Ectodermal cell (in vitro differentiated cells): ENCODE data around the gene S100A5.
"Not testable (repeated sequence)": the region's sequence is repeated elsewhere in the genome, so short reads cannot be mapped to it uniquely, and the experiment has no call there.

Source experiments
- H3K27ac ChIP-seq: 2 replicates; pipeline ENCODE4 v1.7.0; 2013; ENCODE audit warnings: mild to moderate bottlenecking, low read depth, low read length; ENCODE audit not compliant: insufficient read depth, poor library complexity, severe bottlenecking
- H3K27me3 ChIP-seq: 2 replicates; pipeline ENCODE4 v1.7.0; 2013; ENCODE audit warnings: mild to moderate bottlenecking, low read length; ENCODE audit not compliant: insufficient read depth, control insufficient read depth, poor library complexity, severe bottlenecking
- H3K36me3 ChIP-seq: one replicate; pipeline ENCODE4 v1.7.0; 2013; ENCODE audit warnings: low read length; ENCODE audit not compliant: control insufficient read depth, insufficient read depth
- H3K4me1 ChIP-seq: one replicate; pipeline ENCODE4 v1.7.0; 2013; ENCODE audit warnings: low read length; ENCODE audit not compliant: control insufficient read depth, insufficient read depth
- H3K4me3 ChIP-seq: 2 replicates; pipeline ENCODE4 v1.7.0; 2013; ENCODE audit warnings: low read depth, low read length, control low read depth; ENCODE audit not compliant: insufficient read depth
- H3K9me3 ChIP-seq: 2 replicates; pipeline ENCODE4 v1.7.0; 2013; ENCODE audit warnings: mild to moderate bottlenecking, low read length, moderate library complexity; ENCODE audit not compliant: control insufficient read depth
- WGBS, 2 experiments: methylation state at CpG; one replicate each; pipeline ENCODE4 v1.1.7; 2013; ENCODE audit warnings: missing lambda C conversion rate in 2 of 2; 5-methylcytosine and 5-hydroxymethylcytosine counted together

S100A5 gene

DNA sequence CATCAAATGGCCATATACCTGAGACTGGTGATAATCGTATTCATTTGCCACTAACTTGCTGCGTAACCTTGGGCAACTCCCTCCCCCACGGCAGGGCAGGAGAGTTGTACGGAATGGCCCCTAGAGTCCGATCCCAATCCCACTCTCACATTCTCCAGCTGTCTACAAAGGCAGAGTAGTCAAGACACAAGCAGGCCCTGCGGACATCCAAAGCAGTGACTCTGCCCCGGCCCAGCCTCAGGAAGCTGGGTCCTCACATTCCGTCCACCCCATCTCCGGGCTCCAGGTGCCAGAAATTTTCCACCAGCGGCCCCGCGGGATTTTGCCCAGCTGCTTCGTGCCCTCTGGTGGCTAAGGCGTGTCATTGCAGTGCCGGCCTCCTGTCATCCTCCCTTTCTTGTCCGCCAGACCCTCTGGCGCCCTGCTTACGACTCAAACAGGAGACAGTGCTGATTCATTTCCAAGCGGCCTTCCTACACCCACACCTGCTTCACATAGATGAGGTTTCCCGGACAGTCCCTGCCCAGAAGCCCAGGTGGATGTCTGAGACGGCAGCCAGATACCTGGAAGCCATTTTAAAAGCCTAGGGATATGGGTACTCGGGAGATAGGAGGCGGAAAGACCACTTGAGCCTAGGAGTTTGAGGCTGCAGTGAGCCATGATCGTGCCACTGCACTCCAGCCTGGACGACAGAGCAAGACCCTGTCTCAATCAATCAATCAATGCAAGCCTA is 27.8 kb upstream of the S100A5 start:
- WGBS, 2 experiments, result 28 to 30% methylated on average over 25 of the region's 25 CpGs
- H3K36me3 ChIP-seq, result no peaks in the 10 kb centered on the region
- H3K9me3 ChIP-seq, result no peaks in the 10 kb centered on the region
- H3K27ac ChIP-seq, result no peak overlapping the region
- H3K4me3 ChIP-seq, result no peak overlapping the region
- H3K4me1 ChIP-seq, result peaks cover 18% of the 10 kb centered on the region
- H3K27me3 ChIP-seq, result no peaks in the 10 kb centered on the region

DNA sequence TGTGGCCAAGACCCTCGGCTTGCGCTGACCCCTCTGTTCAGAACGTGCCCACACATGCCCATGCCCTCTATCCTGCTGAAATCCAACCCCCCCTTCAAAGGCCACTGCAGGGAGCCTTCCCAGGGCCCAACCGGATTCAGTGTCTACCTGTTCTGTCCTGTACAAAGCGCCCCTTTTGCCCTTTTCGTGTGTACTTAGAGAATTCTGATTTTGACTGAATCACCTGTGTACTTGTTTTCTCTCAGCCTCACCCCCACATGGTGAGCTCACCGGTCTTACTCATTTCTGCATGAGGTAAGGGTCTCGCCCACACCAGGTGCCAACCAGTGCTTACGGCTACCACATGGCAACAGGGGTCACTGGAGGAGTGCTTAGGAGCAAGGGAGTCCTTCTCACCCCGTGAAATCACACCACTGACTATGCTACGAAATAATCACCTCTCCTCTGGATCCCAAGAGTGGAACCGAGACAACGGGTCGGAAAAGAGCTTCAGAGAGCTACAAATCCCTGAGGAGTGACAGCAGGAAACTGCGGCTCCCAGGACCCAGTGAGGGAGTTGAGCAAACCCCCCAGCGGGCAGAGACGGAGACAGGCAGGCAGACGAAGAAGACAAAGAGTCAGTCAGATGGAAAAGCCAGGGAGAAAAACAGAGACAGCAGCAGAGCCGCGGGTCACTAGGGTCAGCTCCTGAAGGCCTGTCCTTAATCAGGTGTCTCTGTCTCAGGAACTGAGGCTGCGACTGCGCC is 27.1 kb upstream of the S100A5 start:
- Histone ChIP-seq H3K4me3 (no peak overlapping the region), H3K27ac (no peak overlapping the region)
- 71 to 72% methylated on average over 22 of the region's 22 CpGs for WGBS, 2 experiments

DNA sequence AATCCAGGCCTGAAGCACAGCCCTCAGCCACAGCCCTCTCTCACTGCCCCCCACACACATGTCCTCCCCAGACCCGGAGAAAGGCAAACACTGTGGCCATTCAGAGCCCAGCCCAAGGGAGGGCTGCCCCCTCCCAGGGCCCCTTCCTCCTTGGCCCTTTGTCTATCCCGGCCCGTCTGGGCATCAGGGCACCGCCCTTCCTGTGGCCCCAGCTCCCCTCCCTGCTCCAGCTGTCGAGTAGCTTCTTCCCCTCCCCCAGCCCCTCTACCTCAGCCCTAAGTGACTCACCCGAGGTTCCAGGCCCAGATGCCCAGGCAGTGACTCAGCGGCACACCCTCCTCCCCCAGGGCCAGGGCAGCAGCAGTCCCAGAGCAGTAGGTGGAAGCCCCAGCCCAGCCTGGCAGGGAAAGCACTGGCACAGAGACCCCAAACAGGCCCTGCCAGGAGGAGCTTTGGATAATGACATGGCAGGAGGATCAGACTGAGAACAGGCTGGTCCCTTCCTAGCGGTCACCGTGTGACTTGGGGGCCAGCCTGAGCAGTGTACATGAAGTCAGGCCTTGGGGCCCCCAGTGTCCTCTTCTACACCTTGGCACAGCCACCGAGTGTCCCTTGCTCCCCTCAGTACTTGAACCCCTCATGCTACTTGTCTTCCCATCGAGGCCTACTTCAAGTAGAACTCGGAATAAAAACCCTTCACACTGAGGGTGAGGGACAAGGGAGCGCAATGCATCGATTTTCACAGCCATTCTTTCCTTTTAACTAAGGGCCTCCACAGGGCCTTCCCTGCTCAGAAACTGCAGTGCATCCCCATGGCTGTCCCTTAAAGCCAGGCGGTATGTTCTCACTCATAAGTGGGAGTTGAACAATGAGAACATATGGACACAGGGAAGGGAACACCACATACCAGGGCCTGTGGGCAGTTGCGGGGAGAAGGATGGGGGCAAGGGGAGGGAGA is 26.0 kb upstream of the S100A5 start:
- H3K4me1 ChIP-seq, result peaks cover 18% of the 10 kb centered on the region
- no peaks in the 10 kb centered on the region for H3K9me3 ChIP-seq
- WGBS, 2 experiments, result 52 to 57% methylated on average over 16 of the region's 16 CpGs
- H3K4me3 ChIP-seq, result no peak overlapping the region
- peak overlapping the region; percentile 37 for H3K27ac ChIP-seq
- H3K36me3 ChIP-seq, result no peaks in the 10 kb centered on the region
- no peaks in the 10 kb centered on the region for H3K27me3 ChIP-seq

More for the DNA sequence above, 27.1 kb upstream of the S100A5 start:
- Histone ChIP-seq H3K27me3 (no peaks in the 10 kb centered on the region), H3K9me3 (no peaks in the 10 kb centered on the region), H3K36me3 (no peaks in the 10 kb centered on the region), H3K4me1 (peaks cover 18% of the 10 kb centered on the region)

- Histone ChIP-seq H3K4me3 (no peak within 1 kb of the TSS), H3K4me1 (peaks cover 18% of the 10 kb centered on the region), H3K27me3 (no peaks in the 10 kb centered on the region), H3K9me3 (no peaks in the 10 kb centered on the region), H3K36me3 (no peaks in the 10 kb centered on the region), H3K27ac (no peak within 1 kb of the TSS)
- WGBS, 2 experiments, result 84 to 85% methylated on average over 7 to 8 of the region's 8 CpGs
Measured at GRCh38 chr1:153565529-153566374, 25.0 kb upstream of the S100A5 start, which contains the start of gene S100A2. Gene S100A2 (minus strand): TSS chr1:153565844. CDS start chr1:153563877, 1,967 bp downstream.

DNA sequence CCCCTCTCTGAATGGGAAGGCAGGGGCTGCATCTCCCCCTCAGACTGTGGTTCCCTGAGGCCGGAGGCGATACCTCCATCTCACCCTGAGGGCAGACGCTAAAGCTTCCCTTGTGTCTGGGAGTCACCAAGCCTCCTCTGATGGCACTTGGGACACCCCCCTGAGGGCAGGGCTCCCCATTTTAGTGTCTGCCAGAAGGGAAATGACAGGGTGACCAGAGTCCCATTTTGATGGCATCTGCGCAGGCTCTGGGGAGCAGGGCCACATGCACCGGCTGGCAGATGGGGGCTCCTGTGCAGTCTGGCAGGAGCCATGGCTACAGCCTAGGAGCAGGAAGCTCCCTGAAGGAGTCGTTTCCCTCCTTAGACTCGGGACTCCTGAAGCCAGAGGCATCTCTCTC is 23.3 kb upstream of the S100A5 start:
- Histone ChIP-seq H3K4me3 (no peak overlapping the region), H3K9me3 (no peaks in the 10 kb centered on the region), H3K36me3 (no peaks in the 10 kb centered on the region), H3K27me3 (no peaks in the 10 kb centered on the region), H3K4me1 (peaks cover 18% of the 10 kb centered on the region), H3K27ac (no peak overlapping the region)
- 91 to 92% methylated on average over 7 of the region's 7 CpGs for WGBS, 2 experiments

- no peak overlapping the region for H3K4me3 ChIP-seq
- no peaks in the 10 kb centered on the region for H3K36me3 ChIP-seq
- 83 to 86% methylated on average over 6 of the region's 6 CpGs for WGBS, 2 experiments
Measured at GRCh38 chr1:153563483-153563901, 22.8 kb upstream of the S100A5 start.

GRCh38 chr1:153562021-153562420 is 21.3 kb upstream of the S100A5 start:
- H3K27ac ChIP-seq, H3K36me3 ChIP-seq, H3K4me3 ChIP-seq, H3K4me1 ChIP-seq, H3K27me3 ChIP-seq, H3K9me3 ChIP-seq: not testable (repeated sequence)
- 96 to 97% methylated on average over 3 of the region's 3 CpGs for WGBS, 2 experiments

More at GRCh38 chr1:153563483-153563901, 22.8 kb upstream of the S100A5 start:
- no peaks in the 10 kb centered on the region for H3K9me3 ChIP-seq
- peaks cover 18% of the 10 kb centered on the region for H3K4me1 ChIP-seq
- no peaks in the 10 kb centered on the region for H3K27me3 ChIP-seq
- H3K27ac ChIP-seq, result no peak overlapping the region

DNA sequence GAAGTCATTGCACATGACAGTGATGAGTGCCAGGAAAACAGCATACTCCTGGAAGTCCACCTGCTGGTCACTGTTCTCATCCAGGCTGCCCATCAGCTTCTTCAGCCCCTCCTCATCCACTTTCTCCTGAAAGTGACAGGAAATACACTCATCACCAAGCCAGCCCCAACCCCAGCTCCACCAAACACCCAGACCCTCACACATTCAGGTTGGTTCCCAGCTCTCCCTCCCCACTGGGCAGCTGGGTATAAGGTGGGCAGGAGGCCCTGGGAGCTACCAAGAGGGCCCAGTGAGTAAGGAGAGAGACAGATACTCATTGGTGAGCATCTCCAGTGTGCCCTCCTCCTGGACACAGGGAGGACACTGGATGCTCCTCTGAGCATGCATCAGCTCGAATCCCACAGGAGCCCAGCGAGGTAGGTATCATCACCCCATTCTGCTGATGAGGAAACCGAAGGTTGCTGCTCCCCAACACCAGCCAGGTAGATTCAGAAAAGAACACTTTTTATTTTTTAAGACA is 20.8 kb upstream of the S100A5 start:
- no peak overlapping the region for H3K27ac ChIP-seq
- no peaks in the 10 kb centered on the region for H3K27me3 ChIP-seq
- H3K9me3 ChIP-seq, result no peaks in the 10 kb centered on the region
- H3K4me3 ChIP-seq, result no peak overlapping the region
- H3K36me3 ChIP-seq, result no peaks in the 10 kb centered on the region
- 93 to 95% methylated on average over 3 of the region's 3 CpGs for WGBS, 2 experiments
- H3K4me1 ChIP-seq, result peaks cover 3% of the 10 kb centered on the region

DNA sequence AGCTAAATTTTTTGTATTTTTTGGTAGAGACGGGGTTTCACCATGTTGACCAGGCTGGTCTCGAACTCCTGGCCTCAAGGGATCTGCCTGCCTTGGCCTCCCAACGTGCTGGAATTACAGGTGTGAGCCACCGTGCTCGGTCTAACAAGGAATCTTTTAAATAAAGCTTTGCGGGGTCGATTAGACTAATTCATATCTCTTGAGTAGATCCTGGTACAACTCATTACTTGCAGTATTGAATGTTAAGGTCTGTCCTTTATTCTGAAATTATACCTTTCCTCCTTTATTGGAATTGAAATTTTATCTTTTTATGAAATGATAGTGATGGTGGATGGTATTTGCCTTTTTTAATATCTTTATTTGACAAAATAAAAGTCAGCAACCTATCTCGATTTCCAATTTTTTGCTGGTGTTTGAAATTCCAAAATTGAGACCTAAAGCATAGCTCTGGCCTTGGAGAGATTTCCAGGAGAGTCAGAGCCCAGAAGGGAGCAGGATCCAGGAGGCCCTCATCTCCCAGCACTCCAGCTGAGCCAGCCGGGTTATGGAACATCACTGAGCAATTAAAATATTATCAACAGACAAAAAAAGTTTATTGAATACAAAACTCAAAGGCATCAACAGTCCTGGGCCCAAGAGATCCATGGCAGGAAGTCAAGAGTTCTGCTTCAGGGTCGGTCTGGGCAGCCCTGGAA is 20.2 kb upstream of the S100A5 start:
- no peaks in the 10 kb centered on the region for H3K36me3 ChIP-seq
- H3K27ac ChIP-seq, result no peak overlapping the region
- H3K9me3 ChIP-seq, result no peaks in the 10 kb centered on the region
- H3K4me3 ChIP-seq, result no peak overlapping the region
- H3K4me1 ChIP-seq, result no peaks in the 10 kb centered on the region
- no peaks in the 10 kb centered on the region for H3K27me3 ChIP-seq
- 88 to 92% methylated on average over 10 of the region's 10 CpGs for WGBS, 2 experiments
